HG03135 (cell line): ENCODE results near the gene MAPK8IP2.

Experiments used
- ATAC-seq: cut with Tn5 transposase; IDR thresholded peaks from one replicate; pipeline ENCODE4 v1.9.1; 2021; ENCODE audit warnings: mild to moderate bottlenecking, moderate library complexity; ENCODE audit not compliant: unreplicated experiment

MAPK8IP2 gene

DNA sequence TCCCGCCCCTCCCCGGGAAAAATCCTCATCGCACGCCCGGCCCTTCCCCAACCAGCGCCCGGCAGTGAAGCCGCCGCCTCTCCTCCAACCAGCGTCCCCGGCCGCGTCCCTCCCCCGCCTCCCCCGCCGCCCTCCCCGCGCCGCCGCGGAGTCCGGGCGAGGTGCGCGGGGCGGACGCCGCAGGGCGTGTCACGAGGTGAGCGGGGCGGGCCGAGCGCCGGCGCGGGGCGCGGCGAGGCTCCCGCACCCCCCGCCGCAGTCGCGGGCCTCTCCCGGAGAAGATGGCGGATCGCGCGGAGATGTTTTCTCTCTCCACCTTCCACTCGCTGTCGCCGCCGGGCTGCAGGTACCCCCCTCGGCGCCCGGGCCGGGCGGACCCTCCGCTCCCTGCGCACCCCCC lies at the start of gene MAPK8IP2:
Gene MAPK8IP2 (plus strand): TSS at position 256 of the 400 bp plus-strand sequence. CDS start 26 bp downstream, at position 282.
- ATAC-seq: no peak

GRCh38 chr22:50551160-50551752 lies 49.3 kb upstream of the MAPK8IP2 start:
- no peak for ATAC-seq

DNA sequence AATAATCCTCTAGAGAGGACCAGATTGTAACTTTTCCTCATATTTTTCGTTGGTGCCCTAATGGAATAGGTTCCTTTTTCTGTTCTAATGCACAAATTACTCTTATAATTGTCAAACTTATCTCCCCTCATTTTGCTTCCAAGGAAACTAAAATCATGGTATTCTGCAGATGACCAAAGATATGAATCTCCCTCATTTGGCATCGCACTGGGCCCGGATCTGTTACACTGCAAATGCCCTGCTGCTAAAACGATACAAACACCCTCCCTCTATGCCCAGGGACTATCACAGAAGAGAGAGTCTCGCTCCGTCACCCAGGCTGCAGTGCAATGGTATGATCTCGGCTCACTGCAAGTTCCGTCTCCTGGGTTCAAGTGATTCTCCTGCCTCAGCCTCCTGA lies 47.3 kb upstream of the MAPK8IP2 start:
- ATAC-seq: no peak

- ATAC-seq: no peak
These were observed 43.9 kb upstream of the MAPK8IP2 start for GRCh38 chr22:50556703-50557102.

GRCh38 chr22:50560034-50560433 lies 40.6 kb upstream of the MAPK8IP2 start:
- ATAC-seq: no peak

DNA sequence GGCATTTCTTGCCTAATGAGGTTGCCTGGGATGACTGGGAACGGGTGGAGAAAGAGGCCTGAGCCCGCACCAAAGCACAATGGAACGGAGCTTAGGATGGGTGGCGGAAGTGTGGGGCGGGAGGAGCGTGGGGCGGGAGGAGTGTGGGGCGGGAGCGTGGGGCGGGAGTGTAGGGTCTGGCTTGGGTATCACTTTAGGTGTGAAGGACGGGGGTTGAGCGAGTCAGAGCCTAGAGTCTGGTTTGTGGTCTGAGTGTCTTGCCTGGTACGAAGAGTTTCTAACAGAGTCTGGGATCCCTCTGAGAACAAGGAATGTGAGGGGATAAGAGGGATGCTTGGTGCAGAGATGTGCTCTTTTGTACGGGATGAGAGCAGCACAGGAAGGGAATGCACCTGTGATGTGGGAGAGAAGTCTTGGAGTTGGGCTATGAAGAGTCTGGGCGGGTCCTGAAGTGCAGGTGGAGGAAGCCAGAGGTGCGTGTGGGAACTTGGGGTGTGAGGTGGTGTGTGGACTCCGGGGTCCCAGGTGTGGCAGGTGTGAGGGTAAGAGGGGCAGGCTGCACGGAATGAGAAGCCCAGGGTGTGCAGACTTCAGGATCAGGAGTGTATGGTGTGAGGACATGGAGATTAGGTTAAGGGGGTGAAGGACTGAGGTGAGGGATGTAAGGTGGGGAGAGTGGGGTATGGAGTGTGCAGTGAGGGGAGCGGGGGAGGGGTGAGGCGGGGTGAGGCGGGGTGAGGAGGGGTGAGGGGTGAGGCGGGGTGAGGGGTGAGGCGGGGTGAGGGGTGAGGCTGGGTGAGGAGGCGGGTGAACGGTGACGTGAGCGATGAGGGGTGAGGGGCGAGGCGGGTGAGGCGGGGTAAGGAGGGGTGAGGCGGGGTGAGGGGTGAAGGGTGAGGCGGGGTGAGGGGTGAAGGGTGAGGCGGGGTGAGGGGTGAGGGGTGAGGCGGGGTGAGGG lies 38.9 kb upstream of the MAPK8IP2 start:
- no peak for ATAC-seq

- ATAC-seq: peak; percentile 90
These were observed 37.8 kb upstream of the MAPK8IP2 start, which contains the start of gene SYCE3 for GRCh38 chr22:50562523-50563412. Gene SYCE3, minus strand, starts transcription at chr22:50562919. Its CDS starts 6,514 bp downstream, at chr22:50556405.

DNA sequence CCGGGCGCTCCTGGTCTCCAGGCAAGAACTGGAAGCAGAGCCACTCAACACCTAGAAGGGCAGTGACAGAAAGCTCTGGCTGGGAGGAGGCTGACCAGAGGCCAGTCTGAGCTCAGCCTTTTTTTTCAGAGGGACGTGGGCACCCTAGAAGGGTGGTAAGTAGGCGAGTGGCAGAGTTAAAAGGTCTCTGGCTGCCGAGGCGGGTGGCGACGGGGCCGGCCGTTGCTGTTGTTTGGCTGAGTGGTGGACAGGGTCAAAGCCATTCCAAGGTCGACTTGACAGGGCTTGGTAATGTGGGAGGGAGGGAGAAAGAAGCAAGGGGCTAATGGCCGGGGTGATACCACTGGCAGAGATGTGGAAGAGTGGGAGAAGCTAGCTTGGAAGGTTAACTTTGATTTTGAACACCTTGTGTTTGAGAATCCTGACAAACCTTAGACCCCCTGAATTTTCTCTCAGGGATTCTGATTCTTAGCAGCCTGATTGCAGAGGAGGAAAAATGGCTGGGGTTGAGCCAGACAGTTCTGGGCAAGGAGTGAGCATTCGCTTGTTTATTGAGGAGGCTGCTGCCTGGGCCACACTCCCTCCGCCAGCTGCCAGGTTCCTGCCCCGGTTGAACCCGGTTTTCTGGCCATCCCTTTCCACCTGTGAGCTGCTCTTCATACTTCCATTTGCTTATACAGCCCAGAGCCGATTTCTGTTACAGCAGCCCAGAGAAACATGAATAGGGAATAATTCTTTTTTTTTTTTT lies 37.0 kb upstream of the MAPK8IP2 start:
- ATAC-seq: no peak

- no peak for ATAC-seq
These were observed 36.3 kb upstream of the MAPK8IP2 start for GRCh38 chr22:50564289-50564688.

- no peak for ATAC-seq
These were observed 32.8 kb upstream of the MAPK8IP2 start for GRCh38 chr22:50567721-50568252.

DNA sequence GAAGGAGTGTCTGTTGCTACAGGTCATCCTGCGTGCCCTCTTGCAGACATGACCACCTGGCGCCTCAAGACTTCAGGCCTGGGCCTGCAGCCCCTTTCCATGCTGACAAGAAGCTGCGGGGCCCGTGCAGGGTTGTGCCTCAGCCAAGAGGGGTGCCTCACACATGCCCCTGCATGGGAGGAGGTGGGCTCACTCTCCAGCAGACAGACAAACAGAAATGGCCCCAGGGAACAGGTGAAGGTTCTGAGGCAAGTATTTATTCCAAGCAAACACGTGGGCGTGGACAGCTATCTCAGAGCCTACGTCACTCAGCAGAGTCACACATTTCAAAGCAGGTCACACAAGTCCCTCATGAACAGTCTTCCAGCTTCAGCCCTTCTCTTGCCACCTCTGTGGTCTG lies 32.0 kb upstream of the MAPK8IP2 start:
- no peak for ATAC-seq

DNA sequence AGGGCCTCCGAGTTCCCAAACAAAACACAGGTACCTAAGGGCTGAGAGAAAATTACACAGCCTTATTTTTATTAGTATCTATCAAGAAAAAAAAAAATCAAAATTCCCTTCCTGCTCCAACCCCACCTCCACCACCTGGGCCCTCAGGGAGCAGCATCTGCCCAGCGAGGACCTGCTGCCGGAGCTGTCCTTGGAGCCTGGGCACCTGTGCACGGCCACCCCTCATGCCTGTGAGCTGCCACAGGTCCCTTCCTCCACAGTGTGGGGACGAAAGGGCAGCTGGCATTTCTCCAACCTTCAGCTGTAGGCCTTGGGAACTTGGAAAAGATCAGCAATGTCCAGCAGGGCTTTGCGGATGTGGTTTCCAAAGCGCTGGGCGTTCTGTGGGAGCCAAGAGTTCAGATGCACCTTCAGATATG lies 31.5 kb upstream of the MAPK8IP2 start:
- no peak for ATAC-seq

DNA sequence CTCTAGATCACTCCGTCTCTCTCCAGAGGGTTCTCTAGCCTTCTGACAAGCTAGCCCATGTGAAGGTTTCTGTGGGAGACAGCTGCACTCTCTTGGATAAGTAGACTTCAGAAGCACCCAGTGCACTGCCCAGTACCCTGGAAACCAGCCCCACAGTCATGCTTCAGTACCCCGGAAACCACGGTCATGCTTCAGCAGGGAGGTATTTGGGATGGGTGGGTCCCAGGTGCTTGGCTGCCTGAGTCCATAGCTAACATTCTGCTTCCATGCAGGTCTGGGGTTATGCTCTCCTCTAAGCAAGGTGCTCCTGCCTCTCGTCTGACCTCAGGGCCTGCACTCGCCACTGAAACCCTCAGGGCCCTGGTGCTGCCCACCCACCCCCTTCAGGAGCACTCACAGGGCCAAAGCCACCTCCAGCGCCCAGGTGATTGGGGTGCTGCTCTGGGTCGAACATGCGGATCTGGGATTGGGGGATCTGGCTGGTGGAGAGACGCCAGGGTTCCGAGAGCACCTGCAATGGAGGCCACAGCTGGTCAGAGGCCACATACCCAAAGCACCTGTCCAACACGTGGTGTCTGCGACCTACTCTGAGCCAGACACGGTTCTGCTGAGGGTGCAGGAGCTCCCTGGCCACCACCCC lies 30.6 kb upstream of the MAPK8IP2 start:
- ATAC-seq: no peak

GRCh38 chr22:50570861-50571260 lies 29.7 kb upstream of the MAPK8IP2 start:
- no peak for ATAC-seq

DNA sequence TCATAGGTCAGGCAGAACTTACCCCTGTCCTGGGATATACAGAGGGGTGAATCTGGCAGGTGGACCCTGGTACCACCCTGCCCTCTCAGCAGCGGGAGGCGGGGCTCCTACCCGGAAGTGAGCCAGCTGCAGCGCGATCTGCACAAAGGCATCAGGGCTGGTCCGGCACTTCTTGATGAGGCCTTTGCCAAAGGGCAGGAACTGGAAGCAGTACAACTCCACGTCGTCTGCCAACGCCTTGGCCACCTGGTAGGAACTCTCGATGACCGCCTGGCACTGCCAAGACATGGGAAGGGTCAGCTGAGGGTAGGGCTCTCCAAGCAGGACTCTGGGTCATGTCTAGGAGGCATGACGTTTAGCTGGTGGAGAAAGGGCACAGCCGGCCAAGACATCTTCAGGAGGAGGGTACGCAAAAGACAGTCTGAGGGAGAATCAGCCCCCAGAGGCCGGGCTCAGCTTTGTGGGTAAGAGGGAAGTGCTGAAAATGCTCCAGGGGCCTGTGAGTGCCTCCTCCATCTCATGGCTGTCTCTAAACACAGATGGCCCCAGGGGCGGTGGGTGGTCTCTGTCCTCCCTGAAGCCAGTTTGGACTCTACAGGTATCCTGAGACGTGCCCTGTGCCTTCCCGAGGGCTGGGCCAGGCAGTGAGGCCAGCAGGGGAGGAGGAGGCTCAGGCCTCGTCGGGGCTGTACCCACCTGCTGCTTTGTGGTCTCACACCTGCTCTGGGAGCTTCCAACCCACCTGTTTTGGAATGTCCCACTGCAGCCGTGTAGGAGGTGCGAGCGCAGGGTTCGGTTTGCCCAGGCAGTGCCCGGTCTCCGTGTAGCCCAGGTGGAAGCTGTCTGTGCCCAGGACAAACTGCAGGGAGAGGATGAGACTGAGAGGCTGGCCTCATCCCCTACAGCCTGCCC lies 29.1 kb upstream of the MAPK8IP2 start:
- no peak for ATAC-seq

GRCh38 chr22:50572965-50573364 lies 27.6 kb upstream of the MAPK8IP2 start:
- ATAC-seq: no peak

DNA sequence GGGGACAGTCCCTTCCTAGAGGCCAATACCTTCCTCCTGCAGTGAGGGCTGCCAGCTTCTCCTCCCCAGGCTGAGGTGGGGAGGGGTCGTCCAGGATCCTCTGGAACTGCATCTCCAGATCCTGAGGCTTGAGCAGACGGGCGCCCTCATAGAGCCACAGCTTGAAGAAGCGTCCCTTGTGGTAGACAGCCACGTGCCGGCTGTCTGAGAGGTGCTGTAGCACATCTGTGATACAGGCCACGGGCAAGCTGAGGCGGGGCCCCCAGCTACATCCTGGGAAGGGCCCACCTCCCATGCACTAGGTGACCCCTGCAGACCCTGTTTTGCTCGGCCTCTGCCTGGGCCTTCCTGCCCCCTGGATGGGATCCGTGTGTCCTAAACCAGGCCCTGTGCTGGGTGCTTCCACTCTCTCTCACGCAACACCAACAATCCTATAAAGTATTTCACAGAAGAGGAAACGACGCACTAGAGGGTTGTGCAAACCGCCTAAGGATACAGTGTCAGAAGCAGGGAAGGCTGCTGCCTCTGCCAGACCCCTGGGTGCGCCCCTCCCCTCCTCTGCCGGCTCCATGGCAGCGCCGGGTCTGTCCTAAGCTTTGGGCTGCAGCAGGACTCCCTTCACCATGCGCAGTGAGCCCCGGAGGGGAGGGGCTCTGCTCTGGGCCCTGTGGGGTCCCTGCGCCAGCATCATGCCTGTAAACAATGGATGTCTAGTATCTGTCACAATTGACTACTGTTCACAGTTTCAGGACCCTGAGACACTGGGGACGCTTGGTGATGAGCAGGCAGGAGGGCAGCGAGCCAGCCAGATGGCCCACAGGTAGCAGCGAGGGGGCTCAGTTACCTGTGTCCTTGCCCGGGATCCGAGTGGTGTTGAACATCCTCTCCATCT lies 26.9 kb upstream of the MAPK8IP2 start:
- no peak for ATAC-seq

GRCh38 chr22:50574383-50574755 lies 26.2 kb upstream of the MAPK8IP2 start:
- no peak for ATAC-seq
